GM19023 (cell line): ENCODE results near the gene KAT2B.

ENCODE experiments used
- ATAC-seq: cut with Tn5 transposase; IDR thresholded peaks from one replicate; pipeline ENCODE4 v1.9.1; 2021; ENCODE audit warnings: mild to moderate bottlenecking, moderate library complexity; ENCODE audit not compliant: unreplicated experiment

The KAT2B gene

DNA sequence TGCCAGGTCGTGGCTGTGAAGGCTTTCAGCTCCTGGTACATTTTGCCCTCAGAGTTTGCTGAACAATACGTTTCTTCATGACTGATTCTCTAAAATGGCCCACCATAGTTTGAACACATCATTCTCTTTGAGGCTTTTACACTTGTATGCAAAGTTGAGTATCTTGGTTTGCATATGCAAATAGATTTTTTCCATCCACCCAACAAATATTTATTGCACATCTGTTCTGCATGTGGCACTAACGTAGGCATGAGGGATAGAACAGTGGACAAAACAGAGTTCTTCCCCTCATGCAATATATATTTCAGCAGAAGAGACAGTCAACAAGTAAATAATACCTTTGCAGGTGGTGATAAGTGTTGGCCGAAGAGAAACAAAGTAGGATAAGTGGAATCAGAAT, 55.2 kb downstream of the KAT2B start:
- no peak for ATAC-seq

DNA sequence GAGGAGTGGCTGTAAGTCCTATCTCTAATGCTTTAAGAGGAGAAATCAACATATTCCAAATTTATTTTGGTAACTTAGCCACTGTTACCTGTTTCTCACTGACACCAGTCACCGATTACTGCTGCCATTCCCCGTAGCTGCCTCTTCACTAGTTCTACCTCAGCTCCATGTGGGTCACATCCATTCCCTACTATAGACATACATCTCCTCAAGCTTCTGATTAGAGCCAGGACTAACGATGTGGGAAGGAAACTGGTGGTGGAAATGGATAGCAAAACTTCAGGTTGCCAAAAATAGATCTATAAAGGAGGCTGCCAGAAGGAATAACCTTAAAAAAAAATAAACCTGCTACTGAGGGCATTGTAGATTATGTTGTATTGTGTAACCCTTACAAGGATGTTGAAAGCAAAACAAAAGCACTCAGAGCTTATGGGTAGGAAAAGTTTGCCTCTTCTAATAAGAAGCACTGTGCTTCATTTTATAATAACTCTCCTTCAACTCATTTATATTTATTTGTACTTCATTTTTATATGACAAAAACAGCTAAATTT, 56.0 kb downstream of the KAT2B start:
- ATAC-seq, result no peak

DNA sequence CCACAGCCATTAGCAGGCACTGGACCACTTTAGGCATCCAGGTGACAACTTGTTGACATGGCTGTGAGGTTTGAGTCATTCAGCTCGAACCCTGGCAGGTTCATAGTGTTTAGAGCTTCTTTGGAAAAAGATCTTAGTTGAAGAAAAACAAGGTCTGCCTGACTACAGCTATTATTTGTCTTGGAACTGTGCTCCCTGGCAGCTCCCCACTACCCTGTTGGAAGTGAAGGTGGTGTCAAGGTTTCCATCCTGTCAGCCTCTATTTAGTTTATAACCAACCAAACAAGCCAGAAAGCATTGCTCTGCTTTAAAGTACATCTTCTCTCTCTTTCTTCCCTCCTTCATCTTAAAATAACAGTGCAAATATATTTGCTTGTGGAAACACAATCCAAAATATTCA, 56.8 kb downstream of the KAT2B start:
- no peak for ATAC-seq

GRCh38 chr3:20099060-20099459, 58.8 kb downstream of the KAT2B start:
- ATAC-seq, result no peak

DNA sequence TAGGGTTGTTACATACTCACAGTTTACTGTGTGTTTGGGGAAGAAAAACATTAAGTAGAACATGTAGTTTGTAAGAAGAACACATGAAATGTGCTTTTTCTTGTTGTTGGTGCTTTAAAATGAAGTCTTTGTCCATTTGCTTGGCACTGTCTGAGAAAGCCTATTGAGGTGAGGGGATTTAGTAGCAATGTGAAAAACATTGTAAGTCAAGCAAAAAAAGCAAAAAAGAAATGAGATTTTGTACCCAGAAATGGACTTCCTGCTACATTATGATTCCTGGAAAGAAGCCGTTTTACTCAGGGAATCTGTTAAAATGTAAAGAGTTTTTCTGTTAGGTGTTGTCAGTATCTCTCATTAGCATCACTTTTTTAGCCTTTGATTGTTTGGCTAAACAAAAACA, 59.9 kb downstream of the KAT2B start:
- no peak for ATAC-seq

DNA sequence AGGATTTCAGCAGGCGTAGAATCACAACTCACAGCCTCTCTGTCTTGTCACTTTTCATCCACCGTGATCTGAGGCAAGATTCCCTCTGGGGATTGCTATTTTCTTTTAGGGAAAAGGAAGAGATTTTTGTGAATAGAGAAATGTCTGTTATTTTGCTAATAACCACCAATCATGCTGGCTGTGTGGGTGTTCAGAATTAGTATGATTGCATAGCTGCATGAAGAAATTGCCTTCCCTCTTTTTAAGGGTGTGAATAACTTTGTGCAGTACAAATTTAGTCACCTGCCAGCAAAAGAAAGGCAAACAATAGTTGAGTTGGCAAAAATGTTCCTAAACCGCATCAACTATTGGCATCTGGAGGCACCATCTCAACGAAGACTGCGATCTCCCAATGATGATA, 60.8 kb downstream of the KAT2B start:
- no peak for ATAC-seq

DNA sequence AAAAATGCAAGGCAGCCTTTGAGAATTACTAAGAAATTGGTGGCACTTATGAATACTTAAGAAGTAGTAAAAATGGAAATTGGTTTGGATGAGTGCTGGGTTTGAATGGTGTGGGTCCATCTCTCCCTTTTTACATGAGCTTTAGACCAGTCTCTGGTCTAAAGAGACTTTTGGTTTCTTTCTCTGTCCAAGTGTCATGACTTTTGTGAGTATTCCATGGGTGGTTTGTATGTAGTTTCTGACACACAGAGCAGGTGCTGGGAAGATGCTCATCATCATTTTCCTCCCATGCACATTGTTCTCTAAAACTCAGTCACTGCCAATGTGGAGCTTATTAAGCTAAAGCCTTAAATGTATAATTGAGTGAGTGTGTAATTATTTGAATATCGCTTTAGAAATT, 63.5 kb downstream of the KAT2B start:
- ATAC-seq, result peak; percentile 21

GRCh38 chr3:20104167-20104661, 64.0 kb downstream of the KAT2B start:
- ATAC-seq, result peak; percentile 65

DNA sequence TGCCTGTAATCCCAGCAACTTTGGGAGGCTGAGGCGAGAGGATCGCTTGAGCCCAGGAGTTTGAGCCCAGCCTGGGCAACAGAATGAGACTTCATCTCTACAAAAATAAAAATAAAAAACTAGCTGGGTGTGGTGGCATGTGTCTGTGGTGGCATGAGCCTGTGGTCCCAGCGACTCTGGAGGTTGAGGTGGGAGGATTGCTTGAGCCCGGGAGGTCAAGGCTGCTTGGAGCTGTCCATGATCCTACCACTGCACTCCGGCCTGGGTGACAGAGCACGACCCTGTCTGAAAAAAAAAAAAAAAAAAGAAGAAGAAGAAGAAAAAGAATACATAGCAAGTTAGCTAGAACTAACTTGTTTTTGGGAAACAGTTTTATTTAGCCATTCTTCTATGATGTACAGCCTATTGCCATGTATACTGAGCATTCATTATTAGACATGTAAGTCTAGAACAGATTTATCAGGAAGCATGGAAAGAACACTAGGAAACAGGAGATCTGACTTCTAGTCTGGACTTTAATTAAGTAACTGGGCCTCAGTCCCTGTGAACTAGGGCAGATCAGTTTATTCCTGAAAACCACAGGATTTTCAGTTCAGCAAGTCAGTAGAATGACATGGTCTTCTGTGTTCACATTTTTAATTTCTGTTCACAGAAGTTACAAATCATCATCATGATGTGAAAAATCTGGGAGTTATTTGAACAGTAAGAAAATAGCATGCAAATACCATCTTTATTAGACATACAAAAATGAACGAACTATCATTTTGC, 65.5 kb downstream of the KAT2B start:
- no peak for ATAC-seq

DNA sequence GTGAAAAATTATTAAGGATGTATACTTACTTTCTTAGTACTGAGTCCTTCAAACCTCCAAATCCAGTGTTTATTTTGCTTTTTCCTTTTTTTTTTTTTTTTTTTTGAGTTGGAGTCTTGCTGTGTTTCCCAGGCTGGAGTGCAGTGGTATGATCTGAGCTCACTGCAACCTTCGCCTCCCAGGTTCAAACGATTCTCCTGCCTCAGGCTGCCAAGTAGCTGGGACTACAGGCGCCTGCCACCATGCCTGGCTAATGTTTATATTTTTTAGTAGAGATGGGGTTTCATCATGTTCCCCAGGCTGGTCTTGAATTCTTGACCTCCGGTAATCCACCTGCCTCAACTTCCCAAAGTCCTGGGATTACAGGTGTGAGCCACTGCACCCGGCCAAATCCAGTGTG, 67.5 kb downstream of the KAT2B start:
- no peak for ATAC-seq

DNA sequence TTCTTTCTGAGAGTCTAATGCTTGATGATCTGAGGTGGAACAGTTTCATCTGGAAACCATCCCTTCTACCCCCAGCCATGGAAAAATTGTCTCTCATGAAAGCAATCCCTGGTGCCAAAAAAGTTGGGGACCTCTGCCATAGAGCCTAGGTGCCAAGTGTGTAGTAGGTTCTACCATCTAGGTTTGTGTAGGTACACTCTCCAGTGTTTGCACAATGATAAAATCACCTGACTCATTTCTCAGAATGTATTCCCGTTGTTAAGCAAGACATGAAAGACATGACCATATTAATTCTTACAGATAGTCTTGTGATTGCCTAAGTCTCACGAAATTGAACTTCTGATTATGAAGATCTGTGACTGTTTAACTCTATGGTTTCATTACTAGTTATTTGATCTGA, 68.6 kb downstream of the KAT2B start:
- ATAC-seq, result no peak

- ATAC-seq, result no peak
These were observed 70.6 kb downstream of the KAT2B start for GRCh38 chr3:20110826-20111225.

- no peak for ATAC-seq
These were observed 71.6 kb downstream of the KAT2B start for GRCh38 chr3:20111836-20112235.

DNA sequence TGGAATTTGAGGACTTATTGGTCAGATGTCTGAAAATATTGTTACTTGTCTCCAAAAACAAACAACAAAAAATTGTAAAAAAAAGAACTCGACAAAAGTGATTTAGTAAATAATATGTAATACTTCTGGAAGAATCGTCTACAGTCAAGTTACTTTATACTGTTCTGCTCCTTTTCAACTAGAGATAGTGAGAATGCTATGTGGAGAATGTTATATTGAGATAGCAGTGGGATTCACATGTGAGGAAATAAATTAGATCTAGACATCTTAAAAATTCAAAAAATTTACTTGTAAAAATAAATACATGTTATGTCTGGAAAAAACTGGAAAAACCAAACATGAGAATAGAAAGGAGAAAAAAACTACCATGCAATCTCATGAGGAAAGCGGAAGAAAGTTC, 80.8 kb downstream of the KAT2B start:
- no peak for ATAC-seq

DNA sequence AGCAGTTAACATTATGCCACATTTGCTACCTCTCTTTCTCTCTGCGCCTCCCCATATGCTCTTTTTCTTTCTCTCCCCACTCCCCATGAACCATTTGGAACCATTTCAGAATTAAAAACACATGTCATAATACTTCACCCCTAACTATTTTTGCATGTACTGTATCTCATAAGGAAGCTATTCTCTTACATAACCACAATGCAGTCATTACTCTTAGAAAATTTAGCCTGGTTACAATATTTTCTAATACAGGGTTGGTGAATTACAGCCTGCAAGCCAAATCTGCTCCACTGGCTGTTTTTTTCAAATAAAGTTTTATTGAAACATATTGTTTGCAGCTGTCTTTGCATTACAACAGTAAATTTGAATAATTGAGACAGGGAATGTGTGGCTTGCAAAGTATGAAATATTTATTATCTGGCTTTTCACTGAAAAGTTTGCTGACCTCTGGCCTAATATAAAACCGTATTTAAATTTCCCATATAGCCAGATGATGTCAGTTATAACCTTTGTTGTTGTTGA, 82.9 kb downstream of the KAT2B start:
- no peak for ATAC-seq

DNA sequence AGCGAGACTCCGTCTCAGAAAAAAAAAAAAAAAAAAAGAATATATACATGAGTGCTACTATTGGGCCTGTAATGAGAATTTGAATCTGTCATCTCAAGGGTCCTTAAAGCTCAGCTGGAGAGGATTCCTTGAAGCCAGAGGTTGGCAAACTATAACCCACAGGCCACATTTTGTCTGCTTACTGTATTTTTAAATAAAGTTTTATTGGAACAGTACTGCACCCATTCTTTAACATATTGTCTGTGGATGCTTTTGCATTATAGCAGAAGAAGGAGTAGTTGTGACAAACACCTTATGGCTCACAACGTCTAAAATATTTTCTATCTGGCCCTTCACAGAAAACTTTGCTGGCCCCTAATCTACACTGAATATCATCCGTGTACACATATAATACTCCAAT, 85.0 kb downstream of the KAT2B start:
- ATAC-seq, result no peak

DNA sequence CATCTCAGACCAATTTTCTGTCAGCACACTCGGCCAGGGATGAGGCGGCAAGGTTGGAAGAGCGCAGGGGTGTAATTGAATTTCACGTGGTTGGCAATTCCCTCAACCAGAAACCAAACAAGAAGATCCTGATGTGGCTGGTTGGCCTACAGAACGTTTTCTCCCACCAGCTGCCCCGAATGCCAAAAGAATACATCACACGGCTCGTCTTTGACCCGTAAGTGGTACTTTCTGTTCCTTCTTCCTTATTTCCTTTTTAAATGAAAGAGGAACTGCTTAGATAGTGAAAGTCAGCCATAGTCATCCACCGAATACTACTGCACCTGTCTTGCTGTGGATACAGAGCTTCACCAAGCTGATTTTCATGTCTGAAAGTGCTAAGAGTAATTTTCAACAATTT, 85.7 kb downstream of the KAT2B start:
- ATAC-seq, result peak; percentile 99

DNA sequence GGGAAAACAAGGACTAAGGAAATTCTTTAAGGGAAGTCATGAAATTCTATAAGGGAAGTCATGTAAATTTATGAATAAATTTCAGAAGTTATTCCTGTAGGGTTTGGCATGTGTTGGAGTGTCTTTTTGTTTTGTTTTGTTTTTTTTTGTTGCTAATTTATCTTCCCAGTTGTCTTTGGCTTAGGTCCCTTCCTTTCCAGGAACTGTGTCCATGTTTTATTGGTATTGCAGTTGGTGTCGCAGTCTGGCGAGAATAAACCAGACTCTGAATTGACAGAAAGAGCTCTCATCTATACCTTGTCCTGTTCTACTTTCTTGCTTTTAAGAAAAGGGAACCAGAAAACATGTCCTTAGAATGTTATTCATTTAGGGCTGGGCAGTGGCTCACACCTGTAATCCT, 88.1 kb downstream of the KAT2B start:
- no peak for ATAC-seq

DNA sequence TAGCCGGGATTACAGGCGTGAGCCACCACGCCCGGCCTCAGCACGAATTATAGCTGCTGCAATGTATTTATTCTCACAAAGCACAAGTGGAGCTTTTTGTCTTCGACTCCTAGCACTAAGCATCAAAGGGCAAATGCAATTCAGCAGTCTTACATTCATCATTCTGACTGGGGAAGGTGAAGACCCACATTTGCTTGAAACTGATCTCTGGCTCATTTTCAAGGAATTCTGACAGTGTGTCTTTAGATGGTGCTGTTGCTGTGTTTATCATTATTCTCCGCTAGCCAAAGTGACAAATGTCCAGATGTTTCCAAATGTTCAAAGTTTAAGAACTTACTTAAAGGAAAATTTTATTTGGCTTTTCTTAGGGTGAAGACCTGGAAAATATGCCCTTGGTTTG, 89.9 kb downstream of the KAT2B start:
- ATAC-seq, result no peak

DNA sequence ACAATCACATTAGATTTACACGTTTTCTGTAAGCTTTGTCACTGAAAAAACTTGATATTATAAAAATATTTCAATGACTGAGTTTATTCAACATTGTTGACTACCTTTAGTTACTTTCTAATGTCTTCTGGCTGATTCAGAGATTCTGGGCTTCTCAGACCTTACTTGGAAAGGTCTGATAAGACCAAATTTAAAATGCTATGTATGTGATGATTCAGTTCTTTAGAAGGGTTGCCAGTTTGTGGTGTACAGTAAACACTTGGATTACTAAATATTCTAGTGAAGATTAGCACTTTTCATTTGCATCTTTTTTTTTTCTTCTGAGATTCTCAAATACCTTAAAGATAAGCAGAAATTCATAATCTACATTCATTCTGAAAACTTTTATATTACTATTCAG, 96.0 kb downstream of the KAT2B start:
- ATAC-seq, result no peak

DNA sequence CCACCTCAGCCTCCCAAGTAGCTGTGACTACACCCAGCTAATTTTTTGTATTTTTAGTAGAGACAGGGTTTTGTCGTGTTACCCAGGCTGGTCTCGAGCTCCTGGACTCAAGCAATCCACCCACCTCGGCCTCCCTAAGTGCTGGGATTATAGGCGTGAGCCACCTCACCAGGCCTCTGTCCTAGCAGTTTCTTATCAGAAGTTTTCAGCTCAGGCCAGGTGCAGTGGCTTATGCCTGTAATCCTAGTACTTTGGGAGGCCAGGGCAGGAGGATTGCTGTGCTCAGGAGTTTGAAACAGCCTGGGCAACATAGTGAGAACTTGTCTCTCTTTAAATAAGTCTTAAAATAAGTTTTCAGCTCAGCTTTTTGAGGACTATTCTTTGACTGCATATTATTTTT, 97.4 kb downstream of the KAT2B start:
- ATAC-seq, result no peak

GRCh38 chr3:20140881-20141280, 100.6 kb downstream of the KAT2B start:
- no peak for ATAC-seq

DNA sequence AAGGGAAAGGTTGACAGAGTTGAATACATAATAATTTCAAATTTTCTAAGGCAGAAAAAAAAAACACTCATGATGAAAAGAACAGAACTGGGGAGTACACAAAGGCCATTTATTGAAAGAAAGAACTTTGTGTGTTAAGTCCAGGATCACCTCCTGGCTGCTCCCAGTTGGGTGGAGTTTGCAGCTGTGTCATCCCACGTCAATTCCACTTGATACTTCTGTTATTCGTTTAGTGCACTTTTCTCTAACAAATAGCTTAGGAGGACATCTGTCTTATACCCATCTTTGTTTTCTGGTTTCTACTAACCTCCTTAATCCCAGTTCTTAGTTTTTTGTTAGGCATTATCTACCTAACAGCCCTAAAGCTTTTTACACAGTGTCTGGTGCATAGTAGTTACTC, 101.1 kb downstream of the KAT2B start:
- no peak for ATAC-seq
